ENCODE data around the gene SMPDL3B.

DNA sequence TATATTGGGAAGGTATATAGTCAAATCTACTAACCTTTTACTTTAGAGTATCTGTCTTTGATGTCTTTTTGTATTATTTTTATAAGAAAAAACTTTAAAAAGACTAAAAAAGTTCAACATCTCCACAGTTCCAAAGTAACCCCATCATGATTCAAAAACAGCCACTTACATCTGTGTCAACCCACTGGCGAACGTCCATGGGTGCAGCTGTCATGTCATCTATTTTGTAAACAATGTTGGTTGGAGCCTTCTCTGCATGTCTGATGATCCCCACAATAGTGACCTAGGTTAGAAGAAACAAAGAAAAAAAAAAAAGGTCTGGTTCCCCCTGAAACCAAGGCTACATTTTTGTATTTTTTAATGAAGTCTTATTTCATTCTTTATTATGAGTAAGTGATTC lies 28.0 kb upstream of the SMPDL3B start:
- TF ChIP-seq, protein P1, sequence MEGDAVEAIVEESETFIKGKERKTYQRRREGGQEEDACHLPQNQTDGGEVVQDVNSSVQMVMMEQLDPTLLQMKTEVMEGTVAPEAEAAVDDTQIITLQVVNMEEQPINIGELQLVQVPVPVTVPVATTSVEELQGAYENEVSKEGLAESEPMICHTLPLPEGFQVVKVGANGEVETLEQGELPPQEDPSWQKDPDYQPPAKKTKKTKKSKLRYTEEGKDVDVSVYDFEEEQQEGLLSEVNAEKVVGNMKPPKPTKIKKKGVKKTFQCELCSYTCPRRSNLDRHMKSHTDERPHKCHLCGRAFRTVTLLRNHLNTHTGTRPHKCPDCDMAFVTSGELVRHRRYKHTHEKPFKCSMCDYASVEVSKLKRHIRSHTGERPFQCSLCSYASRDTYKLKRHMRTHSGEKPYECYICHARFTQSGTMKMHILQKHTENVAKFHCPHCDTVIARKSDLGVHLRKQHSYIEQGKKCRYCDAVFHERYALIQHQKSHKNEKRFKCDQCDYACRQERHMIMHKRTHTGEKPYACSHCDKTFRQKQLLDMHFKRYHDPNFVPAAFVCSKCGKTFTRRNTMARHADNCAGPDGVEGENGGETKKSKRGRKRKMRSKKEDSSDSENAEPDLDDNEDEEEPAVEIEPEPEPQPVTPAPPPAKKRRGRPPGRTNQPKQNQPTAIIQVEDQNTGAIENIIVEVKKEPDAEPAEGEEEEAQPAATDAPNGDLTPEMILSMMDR (IDR thresholded peaks at IDR 0.05) = no peak
- TF ChIP-seq POLR2A (IDR thresholded peaks at IDR 0.05) = no peak

Data from stomach (tissue), 4 donors.